ENCODE measurements around the gene SVOPL.
"Not testable (repeated sequence)": the region's sequence is repeated elsewhere in the genome, so short reads cannot be mapped to it uniquely, and the experiment has no call there.

DNA sequence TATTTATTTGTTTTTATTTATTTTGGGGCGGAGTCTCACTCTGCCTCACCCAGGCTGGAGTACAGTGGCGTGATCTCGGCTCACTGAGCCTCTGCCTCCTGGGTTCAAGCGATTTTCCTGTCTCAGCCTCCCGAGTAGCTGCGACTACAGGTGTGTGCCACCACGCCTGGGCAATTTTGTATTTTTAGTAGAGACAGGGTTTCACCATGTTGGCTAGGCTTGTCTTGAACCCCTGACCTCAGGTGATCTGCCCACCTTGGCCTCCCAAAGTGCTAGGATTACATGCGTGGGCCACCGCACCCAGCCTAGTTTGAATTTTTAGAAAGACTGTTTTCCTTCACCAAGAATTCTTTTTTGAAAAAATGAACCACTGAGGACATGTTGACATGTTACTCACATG is 5.4 kb downstream of the SVOPL start:
- TF ChIP-seq, protein P1, sequence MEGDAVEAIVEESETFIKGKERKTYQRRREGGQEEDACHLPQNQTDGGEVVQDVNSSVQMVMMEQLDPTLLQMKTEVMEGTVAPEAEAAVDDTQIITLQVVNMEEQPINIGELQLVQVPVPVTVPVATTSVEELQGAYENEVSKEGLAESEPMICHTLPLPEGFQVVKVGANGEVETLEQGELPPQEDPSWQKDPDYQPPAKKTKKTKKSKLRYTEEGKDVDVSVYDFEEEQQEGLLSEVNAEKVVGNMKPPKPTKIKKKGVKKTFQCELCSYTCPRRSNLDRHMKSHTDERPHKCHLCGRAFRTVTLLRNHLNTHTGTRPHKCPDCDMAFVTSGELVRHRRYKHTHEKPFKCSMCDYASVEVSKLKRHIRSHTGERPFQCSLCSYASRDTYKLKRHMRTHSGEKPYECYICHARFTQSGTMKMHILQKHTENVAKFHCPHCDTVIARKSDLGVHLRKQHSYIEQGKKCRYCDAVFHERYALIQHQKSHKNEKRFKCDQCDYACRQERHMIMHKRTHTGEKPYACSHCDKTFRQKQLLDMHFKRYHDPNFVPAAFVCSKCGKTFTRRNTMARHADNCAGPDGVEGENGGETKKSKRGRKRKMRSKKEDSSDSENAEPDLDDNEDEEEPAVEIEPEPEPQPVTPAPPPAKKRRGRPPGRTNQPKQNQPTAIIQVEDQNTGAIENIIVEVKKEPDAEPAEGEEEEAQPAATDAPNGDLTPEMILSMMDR (conservative IDR thresholded peaks at IDR 0.05 in 1 of 2, IDR thresholded peaks at IDR 0.05 in 1 of 2; ENCODE audit: low read depth in 1 of 2, low read length in 2 of 2): not testable (repeated sequence)
- TF ChIP-seq EZH2 (IDR thresholded peaks at IDR 0.05; ENCODE audit: low read length, missing control alignments): not testable (repeated sequence)

Data from fibroblast of lung (primary cell).